OCI-LY7 (cell line): ENCODE results near the gene RIOK3. TPM values are rescaled to one million over a fixed set of nuclear protein-coding genes. Genes with fewer than 3 reads are reported as not detected.

Source experiments
- BruUV-seq: library from RNA; stranded (reverse); fragments of 400-500 nt; replicated peaks from 2 replicates; lab custom pipeline; 2021; lab: Mats Ljungman, UMichigan
- CTCF ChIA-PET: fragments of 300-600 bp; sonication (Branson Sonifier 250); formaldehyde crosslinking; loops from one replicate; lab custom pipeline; 2022; ENCODE audit warnings: antibody characterized with exemption; ENCODE audit not compliant: unreplicated experiment; lab: Charles Lee
- POLR2A ChIA-PET: fragments of 300-600 bp; sonication (Branson Sonifier 250); formaldehyde crosslinking; loops from one replicate; lab custom pipeline; 2022; ENCODE audit warnings: antibody characterized with exemption; lab: Charles Lee
- DNase-seq: peaks from one replicate; pipeline ENCODE4 v3.0.0-alpha.2; 2015; ENCODE audit warnings: low spot score
- H2AFZ ChIP-seq: fragments of 200-600 bp; sonication (generic), shearing (Covaris generic); 2 replicates; pipeline ENCODE4 v1.6.1; 2014; ENCODE audit warnings: mild to moderate bottlenecking, antibody characterized with exemption, low read length, moderate library complexity
- H3K27ac ChIP-seq: fragments of 200-600 bp; sonication (generic); 2 replicates; pipeline ENCODE4 v1.5.1; 2014; ENCODE audit warnings: mixed run types, low read depth, mild to moderate bottlenecking, moderate library complexity, low read length, inconsistent platforms; ENCODE audit not compliant: poor library complexity, severe bottlenecking
- H3K36me3 ChIP-seq: fragments of 200-600 bp; sonication (generic); 2 replicates; pipeline ENCODE4 v1.6.1; 2014; ENCODE audit warnings: mild to moderate bottlenecking, antibody characterized with exemption, low read length, moderate library complexity, mixed read lengths; ENCODE audit not compliant: insufficient read depth
- H3K4me1 ChIP-seq: fragments of 200-600 bp; sonication (generic); 2 replicates; pipeline ENCODE4 v1.5.1; 2014; ENCODE audit warnings: mild to moderate bottlenecking, low read length; ENCODE audit not compliant: insufficient read depth, poor library complexity, severe bottlenecking
- H3K4me2 ChIP-seq: fragments of 200-600 bp; sonication (generic); 2 replicates; pipeline ENCODE4 v1.6.1; 2014; ENCODE audit warnings: mild to moderate bottlenecking, low read length
- H3K4me3 ChIP-seq: fragments of 200-600 bp; sonication (generic); 2 replicates; pipeline ENCODE4 v1.5.1; 2014; ENCODE audit warnings: mild to moderate bottlenecking, low read depth, low read length; ENCODE audit not compliant: poor library complexity, severe bottlenecking
- H3K79me2 ChIP-seq: fragments of 200-600 bp; sonication (generic); 2 replicates; pipeline ENCODE4 v1.6.1; 2016; ENCODE audit warnings: low read depth, mild to moderate bottlenecking, low read length, moderate library complexity, mixed read lengths; ENCODE audit not compliant: insufficient read depth
- H3K9me2 ChIP-seq: fragments of 200-600 bp; sonication (generic); 2 replicates; pipeline ENCODE4 v1.6.1; 2016; ENCODE audit warnings: mild to moderate bottlenecking, low read length, mixed read lengths; ENCODE audit not compliant: insufficient read depth
- H3K9me3 ChIP-seq: fragments of 200-600 bp; sonication (generic); 2 replicates; pipeline ENCODE4 v1.6.1; 2014; ENCODE audit warnings: mild to moderate bottlenecking, mixed run types, low read length, mixed read lengths
- H4K20me1 ChIP-seq: fragments of 200-600 bp; sonication (generic); 2 replicates; pipeline ENCODE4 v1.6.1; 2014; ENCODE audit warnings: mild to moderate bottlenecking, antibody characterized with exemption, low read length, moderate library complexity, mixed read lengths; ENCODE audit not compliant: insufficient read depth
- EZH2phosphoT487 ChIP-seq: fragments of 200-600 bp; sonication (generic); IDR thresholded peaks from 2 replicates; pipeline ENCODE4 v1.6.1; 2018; ENCODE audit warnings: low read depth, borderline replicate concordance, mild to moderate bottlenecking, mixed run types, antibody characterized with exemption, low read length, moderate library complexity, mixed read lengths
- intact Hi-C: fragments of 100-400 bp; cut with micrococcal nuclease; formaldehyde crosslinking; loops from one replicate; pipeline ENCODE4 v1.10.0; 2022; ENCODE audit not compliant: unreplicated experiment
- total RNA-seq, 2 experiments: library from RNA; depleted of rRNA in 1 of 2; stranded (reverse); fragments of >200 nt in 1 of 2; shearing (Covaris generic) in 1 of 2; gene quantifications; 2 replicates each; pipeline ENCODE4 v1.2.3, GENCODE V29; 2014 to 2022
- TF ChIP-seq, protein P1 (sequence below): fragments of 200-600 bp; sonication (generic); conservative IDR thresholded peaks from 2 replicates; pipeline ENCODE4 v1.5.1; 2014; ENCODE audit warnings: mild to moderate bottlenecking, antibody characterized with exemption, low read length, moderate library complexity, mixed read lengths

The RIOK3 gene
- total RNA-seq, 2 experiments from 2014 or later = 26.6 to 52.4 TPM

GRCh38 chr18:23437357-23438045 lies 15.6 kb upstream of the RIOK3 start:
- intact Hi-C loops = no loop called here
- H3K4me1 ChIP-seq = peaks cover 11% of the 10 kb centered on the region
- H3K9me3 ChIP-seq = 0 out of 2 replicates have a peak, but pooled peaks cover 9% of the 10 kb centered on the region
- peak overlapping the region; percentile 98 for H2AFZ ChIP-seq
- H3K4me3 ChIP-seq = peak overlapping the region; percentile 95
- peaks cover 11% of the 10 kb centered on the region; the same call in 1 of the 2 replicates for H3K79me2 ChIP-seq
- DNase-seq = peak; percentile 86
- CTCF ChIA-PET = no interaction called here
- H3K4me2 ChIP-seq = peak overlapping the region; percentile 92
- POLR2A ChIA-PET = no interaction called here
- no peak for TF ChIP-seq EZH2phosphoT487
- TF ChIP-seq, protein P1, sequence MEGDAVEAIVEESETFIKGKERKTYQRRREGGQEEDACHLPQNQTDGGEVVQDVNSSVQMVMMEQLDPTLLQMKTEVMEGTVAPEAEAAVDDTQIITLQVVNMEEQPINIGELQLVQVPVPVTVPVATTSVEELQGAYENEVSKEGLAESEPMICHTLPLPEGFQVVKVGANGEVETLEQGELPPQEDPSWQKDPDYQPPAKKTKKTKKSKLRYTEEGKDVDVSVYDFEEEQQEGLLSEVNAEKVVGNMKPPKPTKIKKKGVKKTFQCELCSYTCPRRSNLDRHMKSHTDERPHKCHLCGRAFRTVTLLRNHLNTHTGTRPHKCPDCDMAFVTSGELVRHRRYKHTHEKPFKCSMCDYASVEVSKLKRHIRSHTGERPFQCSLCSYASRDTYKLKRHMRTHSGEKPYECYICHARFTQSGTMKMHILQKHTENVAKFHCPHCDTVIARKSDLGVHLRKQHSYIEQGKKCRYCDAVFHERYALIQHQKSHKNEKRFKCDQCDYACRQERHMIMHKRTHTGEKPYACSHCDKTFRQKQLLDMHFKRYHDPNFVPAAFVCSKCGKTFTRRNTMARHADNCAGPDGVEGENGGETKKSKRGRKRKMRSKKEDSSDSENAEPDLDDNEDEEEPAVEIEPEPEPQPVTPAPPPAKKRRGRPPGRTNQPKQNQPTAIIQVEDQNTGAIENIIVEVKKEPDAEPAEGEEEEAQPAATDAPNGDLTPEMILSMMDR = no peak
- H4K20me1 ChIP-seq = no peaks in the 10 kb centered on the region
- H3K36me3 ChIP-seq = 0 out of 2 replicates have a peak, but pooled peaks cover 6% of the 10 kb centered on the region
- TSS peak; percentile 81 for BruUV-seq
- H3K9me2 ChIP-seq = no peaks in the 10 kb centered on the region
- H3K27ac ChIP-seq = no peak overlapping the region

GRCh38 chr18:23438046-23438377 lies 15.1 kb upstream of the RIOK3 start:
- Histone ChIP-seq H3K27ac (no peak overlapping the region), H3K4me3 (peak overlapping the region; percentile 95)

More at GRCh38 chr18:23438046-23438377, 15.1 kb upstream of the RIOK3 start:
- H3K36me3 ChIP-seq = 0 out of 2 replicates have a peak, but pooled peaks cover 6% of the 10 kb centered on the region
- 0 out of 2 replicates have a peak, but pooled peaks cover 9% of the 10 kb centered on the region for H3K9me3 ChIP-seq
- peaks cover 11% of the 10 kb centered on the region for H3K4me1 ChIP-seq
- intact Hi-C loops = no loop called here
- peak overlapping the region; percentile 50 for H3K4me2 ChIP-seq
- no peak for DNase-seq
- peak overlapping the region; percentile 98 for H2AFZ ChIP-seq
- no peaks in the 10 kb centered on the region for H3K9me2 ChIP-seq
- ChIA-PET CTCF (no interaction called here), POLR2A (no interaction called here)
- TF ChIP-seq, protein P1 = no peak
- TF ChIP-seq EZH2phosphoT487 = no peak
- H4K20me1 ChIP-seq = no peaks in the 10 kb centered on the region
- peaks cover 11% of the 10 kb centered on the region; the same call in 1 of the 2 replicates for H3K79me2 ChIP-seq
- BruUV-seq = no TSS peak
